GM19193 (cell line): Measurements from ENCODE around the gene STARD3.

Source experiments
- POLR2A ChIP-seq: IDR thresholded peaks from 4 replicates; pipeline ENCODE4 v1.6.1; 2011; ENCODE audit not compliant: insufficient read depth, insufficient read length; ENCODE audit errors: extremely low read depth

The STARD3 gene

GRCh38 chr17:39706921-39707337 lies 70.0 kb downstream of the STARD3 start:
- TF ChIP-seq POLR2A: no peak

- no peak for TF ChIP-seq POLR2A
Measured at GRCh38 chr17:39709319-39709997, 72.5 kb downstream of the STARD3 start.

DNA sequence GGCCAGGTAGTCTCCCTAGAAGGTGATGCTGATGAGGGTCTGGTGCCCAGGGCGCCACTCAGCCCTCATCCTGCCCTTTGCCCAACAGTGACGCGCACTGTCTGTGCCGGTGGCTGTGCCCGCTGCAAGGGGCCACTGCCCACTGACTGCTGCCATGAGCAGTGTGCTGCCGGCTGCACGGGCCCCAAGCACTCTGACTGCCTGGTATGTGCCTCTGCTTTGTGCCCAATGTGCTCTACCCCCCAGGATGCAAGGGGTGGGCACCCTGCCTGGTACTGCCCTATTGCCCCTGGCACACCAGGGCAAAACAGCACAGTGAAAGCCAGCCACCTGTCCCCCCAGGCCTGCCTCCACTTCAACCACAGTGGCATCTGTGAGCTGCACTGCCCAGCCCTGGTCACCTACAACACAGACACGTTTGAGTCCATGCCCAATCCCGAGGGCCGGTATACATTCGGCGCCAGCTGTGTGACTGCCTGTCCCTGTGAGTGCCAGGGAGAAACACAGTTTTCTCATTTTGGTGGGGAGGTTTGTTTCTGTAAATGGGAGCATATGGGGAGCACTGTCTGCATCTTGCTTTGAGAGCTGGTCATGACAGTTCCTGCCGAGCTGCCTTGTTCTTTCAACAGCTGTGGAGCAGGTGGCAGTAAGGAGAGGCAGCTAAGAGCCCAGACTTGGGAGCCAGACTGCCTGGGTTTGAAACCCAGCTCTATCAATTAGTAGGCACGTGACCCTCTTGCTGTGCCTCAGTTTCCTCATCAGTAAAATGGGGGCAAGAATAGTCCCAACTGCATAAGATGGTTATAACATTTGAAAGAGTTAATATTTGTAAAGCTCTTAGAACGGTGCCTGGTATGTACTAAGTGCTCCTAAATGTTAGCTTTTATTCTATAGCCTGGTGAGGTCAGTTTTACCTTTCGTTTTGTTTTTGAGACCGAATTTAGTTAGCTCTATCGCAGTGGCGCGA lies 73.3 kb downstream of the STARD3 start:
- TF ChIP-seq POLR2A: no peak

GRCh38 chr17:39711851-39712250 lies 74.9 kb downstream of the STARD3 start:
- TF ChIP-seq POLR2A: no peak
